Endothelial cell of umbilical vein (primary cell): ENCODE results near the gene CDKN2B-AS1.

Experiments used
- EZH2 ChIP-seq: IDR thresholded peaks from 2 replicates; pipeline ENCODE4 v1.6.1; 2012; ENCODE audit warnings: borderline replicate concordance, low read depth, mild to moderate bottlenecking, moderate library complexity, low read length, inconsistent platforms; ENCODE audit not compliant: severe bottlenecking
- POLR2AphosphoS5 ChIP-seq: IDR thresholded peaks from 2 replicates; pipeline ENCODE4 v1.6.1; 2012; ENCODE audit warnings: low read depth, mild to moderate bottlenecking, control low read depth, low read length, moderate library complexity; ENCODE audit not compliant: insufficient read depth
- TF ChIP-seq, protein P1 (sequence below), 2 donors: IDR thresholded peaks; 1 replicate in 1 of 2; 2 replicates in 1 of 2; pipeline ENCODE4 v1.5.1; 2011; ENCODE audit warnings: low read length in 2 of 2, mild to moderate bottlenecking in 2 of 2, moderate library complexity in 2 of 2, control low read depth in 1 of 2, inconsistent platforms in 1 of 2, low read depth in 1 of 2; ENCODE audit not compliant: insufficient read depth in 1 of 2; ENCODE audit errors: extremely low read depth in 1 of 2

DNA sequence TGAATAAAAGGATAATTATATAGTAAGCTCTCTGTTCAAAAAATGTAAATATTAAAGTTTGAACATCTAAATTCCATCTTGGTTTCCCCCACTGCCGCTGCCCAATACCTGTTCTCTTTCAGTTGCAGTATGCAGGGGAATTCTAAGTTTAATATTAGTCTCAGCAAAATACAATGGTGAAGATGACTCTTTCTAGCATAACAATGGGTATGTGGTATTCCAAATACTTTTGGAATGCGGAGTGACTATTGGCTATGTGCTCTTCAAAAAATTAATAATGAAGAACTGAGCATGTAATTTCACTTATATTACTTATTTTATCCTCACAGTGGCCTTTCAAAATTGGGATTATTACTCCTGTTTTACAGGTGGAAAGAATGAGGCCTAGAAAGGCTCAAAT lies 3.4 kb downstream of the CDKN2B-AS1 start:
- TF ChIP-seq EZH2, result no peak
- TF ChIP-seq POLR2AphosphoS5, result no peak
- TF ChIP-seq, protein P1, sequence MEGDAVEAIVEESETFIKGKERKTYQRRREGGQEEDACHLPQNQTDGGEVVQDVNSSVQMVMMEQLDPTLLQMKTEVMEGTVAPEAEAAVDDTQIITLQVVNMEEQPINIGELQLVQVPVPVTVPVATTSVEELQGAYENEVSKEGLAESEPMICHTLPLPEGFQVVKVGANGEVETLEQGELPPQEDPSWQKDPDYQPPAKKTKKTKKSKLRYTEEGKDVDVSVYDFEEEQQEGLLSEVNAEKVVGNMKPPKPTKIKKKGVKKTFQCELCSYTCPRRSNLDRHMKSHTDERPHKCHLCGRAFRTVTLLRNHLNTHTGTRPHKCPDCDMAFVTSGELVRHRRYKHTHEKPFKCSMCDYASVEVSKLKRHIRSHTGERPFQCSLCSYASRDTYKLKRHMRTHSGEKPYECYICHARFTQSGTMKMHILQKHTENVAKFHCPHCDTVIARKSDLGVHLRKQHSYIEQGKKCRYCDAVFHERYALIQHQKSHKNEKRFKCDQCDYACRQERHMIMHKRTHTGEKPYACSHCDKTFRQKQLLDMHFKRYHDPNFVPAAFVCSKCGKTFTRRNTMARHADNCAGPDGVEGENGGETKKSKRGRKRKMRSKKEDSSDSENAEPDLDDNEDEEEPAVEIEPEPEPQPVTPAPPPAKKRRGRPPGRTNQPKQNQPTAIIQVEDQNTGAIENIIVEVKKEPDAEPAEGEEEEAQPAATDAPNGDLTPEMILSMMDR (IDR thresholded peaks at IDR 0.05; ENCODE audit: extremely low read depth in 1 of 2, insufficient read depth in 1 of 2, low read depth in 1 of 2, low read length in 2 of 2), result no peak
